Measurements from ENCODE around the gene CPED1.

CPED1 gene

DNA sequence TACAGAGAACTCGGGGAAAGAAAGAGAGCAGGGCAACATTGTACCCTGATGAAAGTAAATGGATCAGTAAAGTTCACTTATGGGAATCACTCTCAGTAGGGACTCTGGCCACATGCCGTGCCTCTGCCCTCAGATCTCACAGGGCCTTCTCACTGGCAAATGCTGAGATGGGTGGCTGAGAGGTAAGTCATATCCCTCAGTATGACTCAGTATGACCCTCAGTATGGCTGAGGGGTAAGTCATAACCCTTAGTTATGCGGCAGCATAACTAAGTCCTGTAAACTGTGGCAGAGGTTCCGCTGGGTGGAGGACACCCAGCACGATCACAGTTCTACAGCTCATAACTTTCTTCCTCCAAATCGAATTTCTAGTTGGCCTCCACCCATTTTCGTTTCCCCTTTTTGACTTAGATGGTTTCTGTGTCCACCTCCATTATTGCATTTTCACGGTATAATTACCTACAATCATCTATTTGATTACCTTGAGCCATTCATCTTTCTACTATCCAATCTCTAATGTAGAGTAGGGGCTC is 313.8 kb downstream of the CPED1 start:
- DNase-seq (ENCODE audit: low read depth, low spot score), result peak; percentile 84
- TF ChIP-seq, protein P1, sequence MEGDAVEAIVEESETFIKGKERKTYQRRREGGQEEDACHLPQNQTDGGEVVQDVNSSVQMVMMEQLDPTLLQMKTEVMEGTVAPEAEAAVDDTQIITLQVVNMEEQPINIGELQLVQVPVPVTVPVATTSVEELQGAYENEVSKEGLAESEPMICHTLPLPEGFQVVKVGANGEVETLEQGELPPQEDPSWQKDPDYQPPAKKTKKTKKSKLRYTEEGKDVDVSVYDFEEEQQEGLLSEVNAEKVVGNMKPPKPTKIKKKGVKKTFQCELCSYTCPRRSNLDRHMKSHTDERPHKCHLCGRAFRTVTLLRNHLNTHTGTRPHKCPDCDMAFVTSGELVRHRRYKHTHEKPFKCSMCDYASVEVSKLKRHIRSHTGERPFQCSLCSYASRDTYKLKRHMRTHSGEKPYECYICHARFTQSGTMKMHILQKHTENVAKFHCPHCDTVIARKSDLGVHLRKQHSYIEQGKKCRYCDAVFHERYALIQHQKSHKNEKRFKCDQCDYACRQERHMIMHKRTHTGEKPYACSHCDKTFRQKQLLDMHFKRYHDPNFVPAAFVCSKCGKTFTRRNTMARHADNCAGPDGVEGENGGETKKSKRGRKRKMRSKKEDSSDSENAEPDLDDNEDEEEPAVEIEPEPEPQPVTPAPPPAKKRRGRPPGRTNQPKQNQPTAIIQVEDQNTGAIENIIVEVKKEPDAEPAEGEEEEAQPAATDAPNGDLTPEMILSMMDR (IDR thresholded peaks at IDR 0.05; ENCODE audit: low read depth, low read length), result no peak
- in situ Hi-C loops (cut with HindIII; ENCODE audit: low sequenced_read_pairs), result no loop called here
- H3K4me3 ChIP-seq (ENCODE audit: low read depth, low read length), result no peak overlapping the region

DNA sequence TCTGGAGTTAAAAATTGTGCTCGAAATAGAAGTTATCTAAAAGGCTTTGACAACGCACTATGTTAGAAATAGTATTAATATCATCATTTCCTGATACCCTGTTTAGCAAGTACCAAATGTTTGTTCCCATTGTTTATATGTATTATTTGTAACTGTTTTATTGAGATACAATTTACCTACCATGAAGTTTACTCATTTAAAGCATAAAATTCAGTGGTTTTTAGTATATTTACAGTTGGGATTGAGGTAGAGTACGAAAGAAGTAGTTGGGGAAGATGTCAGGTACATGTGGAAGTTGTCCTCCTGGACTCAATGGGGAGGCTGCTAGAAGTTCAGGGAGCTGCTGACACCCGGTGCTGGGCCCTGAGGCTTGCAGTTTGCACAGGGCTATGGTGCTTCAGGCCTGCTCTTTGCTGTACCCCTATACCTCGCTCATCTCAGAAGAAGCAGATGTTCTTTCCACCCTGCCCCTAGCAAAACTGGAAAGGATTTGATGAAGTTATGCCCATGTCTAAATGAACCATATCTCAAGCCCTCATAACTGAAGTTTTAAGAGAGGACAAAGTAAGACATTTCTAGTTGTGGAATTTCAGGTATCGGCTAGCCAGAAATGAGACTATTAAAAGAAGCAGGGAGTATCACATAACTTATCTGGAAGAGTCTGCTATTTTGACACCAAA is 315.1 kb downstream of the CPED1 start:
- TF ChIP-seq, protein P1 (IDR thresholded peaks at IDR 0.05; ENCODE audit: low read depth, low read length), result no peak
- no peak overlapping the region for H3K4me3 ChIP-seq (ENCODE audit: low read depth, low read length)
- no peak for DNase-seq (ENCODE audit: low read depth, low spot score)
- in situ Hi-C loops (cut with HindIII; ENCODE audit: low sequenced_read_pairs), result no loop called here

GRCh38 chr7:121304102-121304658 is 315.7 kb downstream of the CPED1 start:
- no peak for DNase-seq (ENCODE audit: low read depth, low spot score)
- in situ Hi-C loops (cut with HindIII; ENCODE audit: low sequenced_read_pairs), result no loop called here
- H3K4me3 ChIP-seq (ENCODE audit: low read depth, low read length), result no peak overlapping the region
- TF ChIP-seq, protein P1 (IDR thresholded peaks at IDR 0.05; ENCODE audit: low read depth, low read length), result no peak

GRCh38 chr7:121305109-121305508 is 316.6 kb downstream of the CPED1 start:
- TF ChIP-seq, protein P1 (IDR thresholded peaks at IDR 0.05; ENCODE audit: low read depth, low read length), result no peak

DNA sequence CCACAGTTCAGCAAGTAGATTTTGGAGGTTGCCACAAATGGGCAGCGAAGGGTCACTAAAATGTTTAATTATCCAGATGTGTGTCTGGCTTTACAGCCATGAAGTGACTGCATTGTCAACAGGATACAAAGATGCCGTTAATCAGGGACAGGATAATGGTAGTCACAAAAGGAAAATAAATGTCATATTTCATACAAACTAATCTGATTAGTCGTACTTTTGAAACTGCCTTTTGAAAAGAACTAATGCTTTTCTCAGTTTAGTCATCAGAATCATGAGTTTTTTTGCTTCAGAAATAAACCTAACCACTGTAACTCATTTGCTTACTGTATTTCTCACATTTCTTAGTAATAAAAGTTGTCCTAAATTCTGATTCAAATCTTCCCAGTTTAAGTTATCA is 318.1 kb downstream of the CPED1 start:
- TF ChIP-seq, protein P1 (IDR thresholded peaks at IDR 0.05; ENCODE audit: low read depth, low read length), result no peak
- no peak overlapping the region for H3K4me3 ChIP-seq (ENCODE audit: low read depth, low read length)
- no peak for DNase-seq (ENCODE audit: low read depth, low spot score)
- in situ Hi-C loops (cut with HindIII; ENCODE audit: low sequenced_read_pairs), result no loop called here

More at GRCh38 chr7:121305109-121305508, 316.6 kb downstream of the CPED1 start:
- in situ Hi-C loops (cut with HindIII; ENCODE audit: low sequenced_read_pairs), result no loop called here
- H3K4me3 ChIP-seq (ENCODE audit: low read depth, low read length), result no peak overlapping the region
- DNase-seq (ENCODE audit: low read depth, low spot score), result no peak

DNA sequence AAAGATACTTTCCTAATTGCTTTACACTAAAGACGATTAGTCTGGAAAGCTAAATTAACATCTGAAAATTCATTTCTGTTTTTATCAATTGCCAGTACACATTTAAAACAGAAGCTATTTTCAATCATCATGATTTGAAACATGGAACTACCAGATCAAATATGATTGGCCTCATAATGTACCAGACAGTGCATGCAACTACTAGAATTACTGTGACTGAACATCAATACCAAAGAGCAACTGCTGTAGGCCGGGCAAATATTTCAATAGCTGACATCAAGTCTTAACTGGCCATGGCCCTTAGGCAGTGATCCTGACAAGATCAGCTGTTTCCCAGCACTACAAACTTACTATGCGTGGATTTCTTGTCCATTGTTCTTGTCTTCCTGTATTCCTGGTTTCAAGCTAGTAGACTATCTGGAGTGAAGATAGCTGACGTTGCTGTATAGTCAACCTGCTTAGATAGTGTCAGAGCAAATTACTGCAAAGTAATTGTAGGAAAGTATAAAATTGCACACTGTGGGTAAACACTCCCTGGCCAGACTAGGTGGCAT is 318.6 kb downstream of the CPED1 start:
- no peak for DNase-seq (ENCODE audit: low read depth, low spot score)
- H3K4me3 ChIP-seq (ENCODE audit: low read depth, low read length), result no peak overlapping the region
- TF ChIP-seq, protein P1 (IDR thresholded peaks at IDR 0.05; ENCODE audit: low read depth, low read length), result no peak
- in situ Hi-C loops (cut with HindIII; ENCODE audit: low sequenced_read_pairs), result no loop called here

Data from astrocyte of the spinal cord (primary cell).